ENCODE results near the gene OPCML.

GRCh38 chr11:133476570-133477250, 55.6 kb downstream of the OPCML start:
- no peak for TF ChIP-seq CTCF (IDR thresholded peaks at IDR 0.05; ENCODE audit: low read depth, low read length, missing input control)
- TF ChIP-seq MAX (IDR thresholded peaks at IDR 0.05): no peak
- no peak for TF ChIP-seq SP1 (IDR thresholded peaks at IDR 0.05)
- no peak for TF ChIP-seq REST (IDR thresholded peaks at IDR 0.05)
- TF ChIP-seq RAD21 (IDR thresholded peaks at IDR 0.05): no peak
- TF ChIP-seq ATF3 (IDR thresholded peaks at IDR 0.05): no peak
- TF ChIP-seq JUND (IDR thresholded peaks at IDR 0.05): no peak
- no peak for TF ChIP-seq ZBTB33 (IDR thresholded peaks at IDR 0.05)
- TF ChIP-seq TAF1 (conservative IDR thresholded peaks at IDR 0.05): no peak
- no peak for TF ChIP-seq FOXA1 (IDR thresholded peaks at IDR 0.05)
- TF ChIP-seq GABPA (IDR thresholded peaks at IDR 0.05 in 1 of 2, conservative IDR thresholded peaks at IDR 0.05 in 1 of 2): no peak
